GM18873 (cell line): Measurements from ENCODE around the gene TMEM258.

Source experiments
- ATAC-seq: cut with Tn5 transposase; IDR thresholded peaks from one replicate; pipeline ENCODE4 v1.9.1; 2021; ENCODE audit warnings: mild to moderate bottlenecking, moderate library complexity, moderate number of reproducible peaks; ENCODE audit not compliant: unreplicated experiment, low FRiP score

The TMEM258 gene

GRCh38 chr11:61797263-61797944 is 5.0 kb upstream of the TMEM258 start:
- ATAC-seq = no peak

- no peak for ATAC-seq
Measured at GRCh38 chr11:61795876-61796526, 3.6 kb upstream of the TMEM258 start.

- ATAC-seq = no peak
Measured at GRCh38 chr11:61795459-61795858, 3.1 kb upstream of the TMEM258 start.

GRCh38 chr11:61794579-61794978 is 2.2 kb upstream of the TMEM258 start:
- ATAC-seq = no peak

GRCh38 chr11:61793829-61794204 is 1.4 kb upstream of the TMEM258 start:
- no peak for ATAC-seq

- no peak for ATAC-seq
Measured at GRCh38 chr11:61793083-61793828, 857 bp upstream of the TMEM258 start.

GRCh38 chr11:61791737-61792309 is 576 bp downstream of the TMEM258 start:
- no peak for ATAC-seq

GRCh38 chr11:61787928-61788491 is 4.4 kb downstream of the TMEM258 start:
- no peak for ATAC-seq

GRCh38 chr11:61785837-61786402 is 6.5 kb downstream of the TMEM258 start:
- no peak for ATAC-seq

- no peak for ATAC-seq
Measured at GRCh38 chr11:61784506-61784805, 7.9 kb downstream of the TMEM258 start.

- ATAC-seq = no peak
Measured at GRCh38 chr11:61783717-61784505, 8.5 kb downstream of the TMEM258 start.

GRCh38 chr11:61782841-61783240 is 9.6 kb downstream of the TMEM258 start:
- ATAC-seq = no peak

GRCh38 chr11:61782299-61782698 is 10.1 kb downstream of the TMEM258 start:
- no peak for ATAC-seq

- ATAC-seq = no peak
Measured at GRCh38 chr11:61781585-61781984, 10.8 kb downstream of the TMEM258 start.

- no peak for ATAC-seq
Measured at GRCh38 chr11:61780581-61781162, 11.7 kb downstream of the TMEM258 start.

GRCh38 chr11:61779666-61780525 is 12.5 kb downstream of the TMEM258 start:
- no peak for ATAC-seq

- ATAC-seq = no peak
Measured at GRCh38 chr11:61778920-61779650, 13.3 kb downstream of the TMEM258 start.

- ATAC-seq = no peak
Measured at GRCh38 chr11:61778357-61778886, 14.0 kb downstream of the TMEM258 start.
